HepG2 (cell line): ENCODE measurements around the gene DNLZ.

Experiments
- ETV5 ChIP-seq: IDR thresholded peaks from 2 replicates; pipeline ENCODE4 v1.6.1; 2018; ENCODE audit warnings: missing biosample characterization, missing genetic modification reagents, inconsistent platforms, borderline replicate concordance
- EZH2 ChIP-seq: conservative IDR thresholded peaks from 2 replicates; pipeline ENCODE4 v1.6.1; 2012; ENCODE audit warnings: mild to moderate bottlenecking, low read depth, low read length, moderate library complexity
- GABPB1 ChIP-seq: IDR thresholded peaks from 2 replicates; pipeline ENCODE4 v1.6.1; 2016; ENCODE audit warnings: mild to moderate bottlenecking, missing genetic modification reagents, moderate library complexity, missing compliant biosample characterization
- MZF1 ChIP-seq: sonication (generic); formaldehyde crosslinking; IDR thresholded peaks from 2 replicates; pipeline ENCODE4 v1.8.1; 2023; ENCODE audit warnings: mild to moderate bottlenecking, missing genetic modification reagents, borderline replicate concordance
- SIN3A ChIP-seq: IDR thresholded peaks from 2 replicates; pipeline ENCODE4 v1.6.1; 2011; ENCODE audit warnings: low read depth, mild to moderate bottlenecking, control low read depth, low read length, borderline replicate concordance
- STAT5B ChIP-seq: sonication (generic); formaldehyde crosslinking; IDR thresholded peaks from 2 replicates; pipeline ENCODE4 v1.4.0; 2020; ENCODE audit warnings: missing genetic modification reagents
- TP53 ChIP-seq: sonication (generic); formaldehyde crosslinking; conservative IDR thresholded peaks from 2 replicates; pipeline ENCODE4 v1.4.0; 2020; ENCODE audit warnings: missing genetic modification reagents
- ZBTB1 ChIP-seq: sonication (generic); formaldehyde crosslinking; IDR thresholded peaks from 2 replicates; pipeline ENCODE4 v1.4.0; 2020; ENCODE audit warnings: missing genetic modification reagents, borderline replicate concordance
- ZBTB7A ChIP-seq: sonication (generic); formaldehyde crosslinking; IDR thresholded peaks from 2 replicates; pipeline ENCODE4 v1.8.0; 2022; ENCODE audit warnings: mild to moderate bottlenecking, missing genetic modification reagents
- ZNF296 ChIP-seq: sonication (generic); formaldehyde crosslinking; conservative IDR thresholded peaks from 2 replicates; pipeline ENCODE4 v1.5.0; 2020; ENCODE audit warnings: mild to moderate bottlenecking, missing genetic modification reagents
- ZNF720 ChIP-seq: sonication (generic); formaldehyde crosslinking; IDR thresholded peaks from 2 replicates; pipeline ENCODE4 v1.4.0; 2020; ENCODE audit warnings: missing genetic modification reagents
- TF ChIP-seq, protein P1 (sequence below), 2 experiments: sonication (generic) in 1 of 2; formaldehyde crosslinking in 1 of 2; IDR thresholded peaks; 2 replicates each; pipeline versions ENCODE4 v1.5.1 to v1.6.1; 2011 to 2020; ENCODE audit warnings: borderline replicate concordance in 1 of 2, low read depth in 1 of 2, low read length in 1 of 2, mild to moderate bottlenecking in 1 of 2, missing genetic modification reagents in 1 of 2, moderate library complexity in 1 of 2

DNA sequence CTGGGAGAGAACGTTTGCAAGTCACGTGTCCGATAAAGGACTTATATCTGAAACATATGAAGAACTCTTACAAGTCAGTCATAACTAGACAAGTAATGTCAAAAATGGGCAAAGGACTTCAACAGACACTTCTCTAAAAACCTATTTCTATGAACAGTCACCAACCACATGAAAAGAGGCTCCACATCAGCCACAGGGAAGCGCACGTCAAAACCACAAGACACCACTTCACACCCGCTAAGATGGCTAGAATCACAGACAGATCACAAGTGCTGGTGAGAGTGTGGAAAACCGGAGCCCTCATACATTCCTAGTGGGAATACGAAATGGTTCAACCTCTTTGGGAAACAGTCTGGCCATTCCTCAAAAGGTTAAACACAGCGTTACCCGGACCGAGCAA, 21.5 kb upstream of the DNLZ start:
- TF ChIP-seq MZF1 (CRISPR knock-in tag) (no peak), ZBTB7A (CRISPR knock-in tag) (no peak), TP53 (no peak), ZBTB1 (no peak), ZNF720 (no peak), ETV5 (CRISPR knock-in tag) (no peak), SIN3A (no peak), GABPB1 (CRISPR knock-in tag) (no peak), STAT5B (CRISPR knock-in tag) (no peak), ZNF296 (no peak), EZH2 (no peak)
- TF ChIP-seq, protein P1, sequence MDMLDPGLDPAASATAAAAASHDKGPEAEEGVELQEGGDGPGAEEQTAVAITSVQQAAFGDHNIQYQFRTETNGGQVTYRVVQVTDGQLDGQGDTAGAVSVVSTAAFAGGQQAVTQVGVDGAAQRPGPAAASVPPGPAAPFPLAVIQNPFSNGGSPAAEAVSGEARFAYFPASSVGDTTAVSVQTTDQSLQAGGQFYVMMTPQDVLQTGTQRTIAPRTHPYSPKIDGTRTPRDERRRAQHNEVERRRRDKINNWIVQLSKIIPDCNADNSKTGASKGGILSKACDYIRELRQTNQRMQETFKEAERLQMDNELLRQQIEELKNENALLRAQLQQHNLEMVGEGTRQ (IDR thresholded peaks at IDR 0.05; ENCODE audit: low read depth, low read length): no peak
- TF ChIP-seq, protein P1 (CRISPR knock-in tag; IDR thresholded peaks at IDR 0.05; ENCODE audit: borderline replicate concordance): no peak
